Common myeloid progenitor, CD34-positive (primary cell): ENCODE data around the gene LPAR1.

Source experiments
- CTCF ChIA-PET: fragments of 350-600 bp; sonication (Branson Sonifier 250); formaldehyde crosslinking; loops from one replicate; lab custom pipeline; 2021; ENCODE audit warnings: antibody characterized with exemption; lab: Charles Lee
- POLR2A ChIA-PET: fragments of 350-600 bp; sonication (Branson Sonifier 250); formaldehyde crosslinking; loops from one replicate; lab custom pipeline; 2021; ENCODE audit warnings: antibody characterized with exemption; lab: Charles Lee
- DNase-seq, 3 donors: peaks; one replicate each; pipeline versions ENCODE4 v3.0.0 to v3.0.0-alpha.2; 2013
- H3K27ac ChIP-seq, 2 experiments: 1 replicate in 1 of 2; 2 replicates in 1 of 2; pipeline ENCODE4 v1.7.0; 2013; ENCODE audit warnings: inconsistent platforms in 2 of 2, low read length in 2 of 2, mild to moderate bottlenecking in 2 of 2, low read depth in 1 of 2, moderate library complexity in 1 of 2; ENCODE audit not compliant: severe bottlenecking in 2 of 2, insufficient read depth in 1 of 2, poor library complexity in 1 of 2
- H3K27me3 ChIP-seq, 5 experiments: replicated peaks in 2 of 5; 1 replicate in 3 of 5; 2 replicates in 2 of 5; pipeline versions ENCODE4 v1.6.1 to v1.7.0; 2013; ENCODE audit warnings: low read length in 4 of 5, mild to moderate bottlenecking in 2 of 5, moderate library complexity in 2 of 5, inconsistent platforms in 1 of 5; ENCODE audit not compliant: insufficient read depth in 5 of 5, control insufficient read depth in 4 of 5
- H3K36me3 ChIP-seq, 4 experiments: 1 replicate in 2 of 4; 2 replicates in 2 of 4; pipeline versions ENCODE4 v1.6.1 to v1.7.0; 2013; ENCODE audit warnings: low read length in 3 of 4, control low read depth in 1 of 4, mild to moderate bottlenecking in 1 of 4; ENCODE audit not compliant: control insufficient read depth in 4 of 4, insufficient read depth in 4 of 4
- H3K4me1 ChIP-seq, 4 experiments: 1 replicate in 3 of 4; 2 replicates in 1 of 4; pipeline versions ENCODE4 v1.6.1 to v1.7.1; 2013; ENCODE audit warnings: low read length in 3 of 4, mild to moderate bottlenecking in 3 of 4, control low read depth in 1 of 4, inconsistent platforms in 1 of 4, moderate library complexity in 1 of 4; ENCODE audit not compliant: control insufficient read depth in 4 of 4, insufficient read depth in 4 of 4; ENCODE audit errors: control extremely low read depth in 1 of 4
- H3K4me3 ChIP-seq, 7 experiments: 1 replicate in 4 of 7; 2 replicates in 3 of 7; pipeline versions ENCODE4 v1.5.1 to v1.7.0; 2013; ENCODE audit warnings: mild to moderate bottlenecking in 7 of 7, low read length in 6 of 7, moderate library complexity in 6 of 7, inconsistent platforms in 2 of 7, low read depth in 2 of 7, control low read depth in 1 of 7; ENCODE audit not compliant: insufficient read depth in 4 of 7, control insufficient read depth in 1 of 7; ENCODE audit errors: extremely low read depth in 1 of 7
- H3K9me3 ChIP-seq, 5 experiments: 1 replicate in 4 of 5; 2 replicates in 1 of 5; pipeline versions ENCODE4 v1.6.1 to v1.7.1; 2013; ENCODE audit warnings: low read length in 4 of 5, mild to moderate bottlenecking in 2 of 5, inconsistent platforms in 1 of 5, low read depth in 1 of 5, moderate library complexity in 1 of 5; ENCODE audit not compliant: control insufficient read depth in 4 of 5, insufficient read depth in 2 of 5; ENCODE audit errors: control extremely low read depth in 1 of 5
- WGBS: methylation state at CpG from one replicate; pipeline ENCODE4 v1.1.5; 2013; ENCODE audit not compliant: insufficient coverage; 5-methylcytosine and 5-hydroxymethylcytosine counted together

Gene LPAR1

GRCh38 chr9:110939573-110939972, 98.7 kb downstream of the LPAR1 start:
- H3K27ac ChIP-seq: no peak overlapping the region
- DNase-seq: no peak

GRCh38 chr9:110939047-110939446, 99.2 kb downstream of the LPAR1 start:
- ChIA-PET POLR2A (no interaction called here), CTCF (no interaction called here)
- no peak overlapping the region for H3K27ac ChIP-seq
- WGBS: 35% methylated on average over 5 of the region's 5 CpGs
- no peak overlapping the region for H3K4me3 ChIP-seq
- peaks cover 0 to 27% (median 6%) of the 10 kb centered on the region in 4 experiments for H3K4me1 ChIP-seq
- H3K27me3 ChIP-seq: no peaks in the 10 kb centered on the region
- H3K9me3 ChIP-seq: peaks cover 0 to 6% (median 0%) of the 10 kb centered on the region in 5 experiments
- H3K36me3 ChIP-seq: peaks cover 0 to 15% (median 0%) of the 10 kb centered on the region in 4 experiments
- DNase-seq: peak in 2 of 3 donors; percentile 33 to 47

More at GRCh38 chr9:110939573-110939972, 98.7 kb downstream of the LPAR1 start:
- no peak overlapping the region for H3K4me3 ChIP-seq
- peaks cover 0 to 6% (median 0%) of the 10 kb centered on the region in 5 experiments for H3K9me3 ChIP-seq
- peaks cover 0 to 15% (median 0%) of the 10 kb centered on the region in 4 experiments for H3K36me3 ChIP-seq
- CTCF ChIA-PET: no interaction called here
- no CpG with 5 or more reads among the region's 1 CpG for WGBS
- peaks cover 0 to 23% (median 5%) of the 10 kb centered on the region in 4 experiments for H3K4me1 ChIP-seq
- POLR2A ChIA-PET: no interaction called here
- H3K27me3 ChIP-seq: no peaks in the 10 kb centered on the region

- POLR2A ChIA-PET: no interaction called here
- Histone ChIP-seq H3K27me3 (no peaks in the 10 kb centered on the region), H3K9me3 (peaks cover 0 to 6% (median 0%) of the 10 kb centered on the region in 5 experiments), H3K27ac (no peak overlapping the region), H3K36me3 (peaks cover 0 to 15% (median 0%) of the 10 kb centered on the region in 4 experiments), H3K4me3 (no peak overlapping the region), H3K4me1 (peaks cover 1 to 34% (median 10%) of the 10 kb centered on the region in 4 experiments)
- DNase-seq: no peak
- CTCF ChIA-PET: no interaction called here
- 70% methylated on average over 3 of the region's 3 CpGs for WGBS
Measured at GRCh38 chr9:110938242-110938641, 100.0 kb downstream of the LPAR1 start.

DNA sequence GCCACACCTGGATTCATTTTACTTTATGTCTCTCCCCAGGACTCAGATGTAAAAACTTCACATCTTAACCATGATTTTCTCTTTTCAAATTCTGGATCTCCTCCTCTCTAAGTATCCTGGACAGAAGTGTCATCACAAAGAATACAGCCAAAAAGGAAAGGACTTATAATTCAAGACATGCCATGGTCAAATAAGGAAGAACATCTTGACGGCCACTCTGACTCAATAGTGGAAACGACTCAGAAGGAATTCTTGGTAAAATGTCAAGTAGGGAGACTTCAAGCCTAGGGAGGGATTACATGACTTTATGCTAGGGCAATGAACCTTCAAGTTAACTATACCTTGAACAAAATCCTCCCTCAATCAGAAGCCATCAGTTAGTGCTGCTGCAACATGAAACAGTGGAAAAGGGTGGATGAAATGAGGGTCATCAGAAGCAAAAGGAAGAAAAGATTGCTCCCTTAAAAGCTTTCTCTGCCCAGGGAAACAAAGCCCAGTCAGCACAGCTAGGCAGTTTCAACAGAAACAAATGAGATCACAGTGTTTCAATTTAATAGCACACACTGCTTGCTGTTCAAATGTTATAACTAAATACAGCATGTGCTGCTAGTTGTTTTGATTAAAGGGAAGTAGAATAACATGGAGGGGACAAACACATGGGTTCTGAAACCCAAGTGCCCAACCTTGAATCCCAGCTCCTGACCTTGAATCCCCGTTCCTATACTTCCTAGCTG, 101.4 kb downstream of the LPAR1 start:
- no peaks in the 10 kb centered on the region for H3K27me3 ChIP-seq
- CTCF ChIA-PET: no interaction called here
- H3K36me3 ChIP-seq: peaks cover 0 to 13% (median 0%) of the 10 kb centered on the region in 4 experiments
- no peak overlapping the region for H3K27ac ChIP-seq
- H3K9me3 ChIP-seq: peaks cover 0 to 5% (median 0%) of the 10 kb centered on the region in 5 experiments
- peaks cover 2 to 42% (median 10%) of the 10 kb centered on the region in 4 experiments for H3K4me1 ChIP-seq
- no peak overlapping the region for H3K4me3 ChIP-seq
- DNase-seq: no peak
- 89% methylated on average over 3 of the region's 3 CpGs for WGBS
- POLR2A ChIA-PET: no interaction called here

DNA sequence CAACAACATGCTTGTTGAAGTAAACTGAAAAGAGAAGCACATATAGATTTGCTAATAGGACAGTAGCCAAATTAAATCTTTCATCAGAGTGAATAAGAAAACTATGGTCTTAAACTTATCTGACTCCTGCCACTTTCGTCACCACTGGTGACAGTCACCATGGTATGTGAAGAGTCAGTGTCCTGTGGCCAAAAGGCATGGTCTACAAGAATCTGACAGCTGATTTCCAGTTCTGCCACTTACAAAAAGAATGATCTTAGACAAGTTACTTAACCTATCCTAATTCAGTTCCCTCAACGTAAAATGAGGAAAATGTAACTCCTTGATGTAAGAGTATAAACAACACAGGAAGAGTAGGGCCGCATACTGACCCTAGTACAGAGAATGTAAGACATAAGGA, 102.0 kb downstream of the LPAR1 start:
- Histone ChIP-seq H3K27ac (no peak overlapping the region), H3K4me1 (peaks cover 2 to 42% (median 10%) of the 10 kb centered on the region in 4 experiments), H3K9me3 (peaks cover 0 to 4% (median 0%) of the 10 kb centered on the region in 5 experiments), H3K27me3 (no peaks in the 10 kb centered on the region), H3K4me3 (no peak overlapping the region), H3K36me3 (peaks cover 0 to 6% (median 0%) of the 10 kb centered on the region in 4 experiments)
- CTCF ChIA-PET: interaction anchor here (1.5 kb wide), 2 partner anchors 31 to 33 kb away, joined by 3 read pairs; no protein-coding TSS in a partner anchor
- WGBS: 94% methylated on average over 2 of the region's 3 CpGs
- DNase-seq: no peak
- POLR2A ChIA-PET: no interaction called here

- Histone ChIP-seq H3K36me3 (peaks cover 0 to 4% (median 0%) of the 10 kb centered on the region in 4 experiments), H3K27ac (no peak overlapping the region), H3K4me3 (no peak overlapping the region), H3K27me3 (no peaks in the 10 kb centered on the region), H3K9me3 (peaks cover 0 to 4% (median 0%) of the 10 kb centered on the region in 5 experiments), H3K4me1 (peaks cover 2 to 42% (median 10%) of the 10 kb centered on the region in 4 experiments)
- CTCF ChIA-PET: interaction anchor here (1.5 kb wide), 2 partner anchors 32 to 34 kb away, joined by 3 read pairs; no protein-coding TSS in a partner anchor
- DNase-seq: no peak
- POLR2A ChIA-PET: interaction anchor here (0.7 kb wide), 1 partner anchor 55 kb away, joined by 8 read pairs; no protein-coding TSS in a partner anchor
- 95% methylated on average over 2 of the region's 3 CpGs for WGBS
Measured at GRCh38 chr9:110935829-110936228, 102.4 kb downstream of the LPAR1 start.
